ENCODE measurements around the gene RELL2.

The RELL2 gene

GRCh38 chr5:141681295-141681694 lies 44.5 kb downstream of the RELL2 start:
- no peak for DNase-seq

GRCh38 chr5:141681695-141682641 lies 45.2 kb downstream of the RELL2 start, which contains the start of gene ARAP3:
Gene ARAP3 (minus strand): TSS chr5:141682230. CDS start chr5:141680486, 1,744 bp downstream.
- no peak for DNase-seq

- DNase-seq = no peak
These were observed 46.9 kb downstream of the RELL2 start for GRCh38 chr5:141683596-141684141.

- DNase-seq = no peak
These were observed 48.8 kb downstream of the RELL2 start for GRCh38 chr5:141685591-141685990.

GRCh38 chr5:141686648-141687416 lies 50.0 kb downstream of the RELL2 start:
- DNase-seq = no peak
